OCI-LY7 (cell line): Measurements from ENCODE around the gene DAB2IP.

Source experiments
- EZH2phosphoT487 ChIP-seq: fragments of 200-600 bp; sonication (generic); IDR thresholded peaks from 2 replicates; pipeline ENCODE4 v1.6.1; 2018; ENCODE audit warnings: low read depth, borderline replicate concordance, mild to moderate bottlenecking, mixed run types, antibody characterized with exemption, low read length, moderate library complexity, mixed read lengths
- TF ChIP-seq, protein P1 (sequence below): fragments of 200-600 bp; sonication (generic); conservative IDR thresholded peaks from 2 replicates; pipeline ENCODE4 v1.5.1; 2014; ENCODE audit warnings: mild to moderate bottlenecking, antibody characterized with exemption, low read length, moderate library complexity, mixed read lengths

DNA sequence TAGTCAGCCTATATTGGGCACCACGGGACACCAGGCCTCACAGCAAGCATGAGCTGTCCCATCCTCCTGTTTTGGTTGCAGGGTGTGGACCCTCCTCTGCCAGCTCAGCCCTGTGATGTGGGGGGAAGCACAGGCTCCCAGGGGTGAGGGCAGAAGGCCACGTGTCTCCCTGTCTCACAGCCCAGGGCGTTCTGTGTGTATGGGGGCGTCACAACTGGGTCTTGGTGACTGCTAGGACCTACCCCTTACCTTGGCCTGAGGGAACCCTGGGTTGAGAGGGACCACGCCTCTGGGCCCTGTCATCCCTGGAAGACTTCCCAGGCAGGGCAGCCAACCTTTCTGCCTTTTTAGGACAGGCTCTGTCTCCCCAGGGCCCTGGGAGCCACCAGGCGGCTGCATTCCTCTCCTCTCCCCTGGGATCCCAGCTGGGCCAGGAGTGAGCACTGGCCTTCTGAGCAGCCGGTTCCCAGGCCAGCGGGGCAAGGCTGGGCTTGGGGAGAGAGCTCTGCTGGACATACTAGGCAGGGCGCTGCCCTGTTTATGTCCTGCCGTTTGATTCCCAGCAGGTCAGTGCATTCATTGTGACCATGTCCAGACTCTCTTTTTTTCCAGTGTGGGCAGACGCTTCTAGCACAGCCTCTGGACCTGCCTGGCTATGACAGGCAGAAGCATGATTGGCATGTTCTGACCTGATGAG lies 97.4 kb downstream of the DAB2IP start:
- TF ChIP-seq, protein P1, sequence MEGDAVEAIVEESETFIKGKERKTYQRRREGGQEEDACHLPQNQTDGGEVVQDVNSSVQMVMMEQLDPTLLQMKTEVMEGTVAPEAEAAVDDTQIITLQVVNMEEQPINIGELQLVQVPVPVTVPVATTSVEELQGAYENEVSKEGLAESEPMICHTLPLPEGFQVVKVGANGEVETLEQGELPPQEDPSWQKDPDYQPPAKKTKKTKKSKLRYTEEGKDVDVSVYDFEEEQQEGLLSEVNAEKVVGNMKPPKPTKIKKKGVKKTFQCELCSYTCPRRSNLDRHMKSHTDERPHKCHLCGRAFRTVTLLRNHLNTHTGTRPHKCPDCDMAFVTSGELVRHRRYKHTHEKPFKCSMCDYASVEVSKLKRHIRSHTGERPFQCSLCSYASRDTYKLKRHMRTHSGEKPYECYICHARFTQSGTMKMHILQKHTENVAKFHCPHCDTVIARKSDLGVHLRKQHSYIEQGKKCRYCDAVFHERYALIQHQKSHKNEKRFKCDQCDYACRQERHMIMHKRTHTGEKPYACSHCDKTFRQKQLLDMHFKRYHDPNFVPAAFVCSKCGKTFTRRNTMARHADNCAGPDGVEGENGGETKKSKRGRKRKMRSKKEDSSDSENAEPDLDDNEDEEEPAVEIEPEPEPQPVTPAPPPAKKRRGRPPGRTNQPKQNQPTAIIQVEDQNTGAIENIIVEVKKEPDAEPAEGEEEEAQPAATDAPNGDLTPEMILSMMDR = no peak
- no peak for TF ChIP-seq EZH2phosphoT487
